ENCODE results near the gene SRBD1. TPM values are rescaled to one million over a fixed set of nuclear protein-coding genes. Genes with fewer than 3 reads are reported as not detected.

Gene SRBD1
- total and polyA plus RNA-seq, 2 donors (not counting 1 experiment from before 2014, with no cell fraction given), result 9.6 to 18.7 TPM

DNA sequence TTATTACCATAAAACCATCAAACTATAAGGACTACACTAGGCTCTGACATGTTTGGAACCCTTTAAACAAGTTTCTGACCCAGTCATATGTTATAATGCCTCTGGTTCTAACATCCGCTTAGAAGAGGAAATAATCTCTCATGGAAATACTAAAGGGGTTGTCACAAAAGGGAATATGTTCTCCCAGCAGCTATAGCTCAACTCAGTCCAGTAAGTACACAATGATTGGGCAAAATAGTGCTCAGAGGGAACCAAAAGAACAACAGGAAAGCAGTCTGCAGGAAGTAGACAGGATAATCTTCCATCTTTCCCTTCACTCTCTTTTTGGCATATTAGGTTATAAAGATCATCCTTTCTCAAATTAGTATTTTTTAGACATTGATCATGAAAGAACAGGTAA lies 4.3 kb downstream of the SRBD1 start:
- no peak overlapping the region for H3K4me2 ChIP-seq (ENCODE audit: extremely low read depth, insufficient read depth, low read length)
- no peaks in the 10 kb centered on the region for H4K20me1 ChIP-seq (ENCODE audit: control insufficient read depth, extremely low read depth, insufficient read depth, low read length)
- TF ChIP-seq EZH2 (IDR thresholded peaks at IDR 0.05; ENCODE audit: low read length, missing control alignments), result no peak
- TF ChIP-seq, protein P1, sequence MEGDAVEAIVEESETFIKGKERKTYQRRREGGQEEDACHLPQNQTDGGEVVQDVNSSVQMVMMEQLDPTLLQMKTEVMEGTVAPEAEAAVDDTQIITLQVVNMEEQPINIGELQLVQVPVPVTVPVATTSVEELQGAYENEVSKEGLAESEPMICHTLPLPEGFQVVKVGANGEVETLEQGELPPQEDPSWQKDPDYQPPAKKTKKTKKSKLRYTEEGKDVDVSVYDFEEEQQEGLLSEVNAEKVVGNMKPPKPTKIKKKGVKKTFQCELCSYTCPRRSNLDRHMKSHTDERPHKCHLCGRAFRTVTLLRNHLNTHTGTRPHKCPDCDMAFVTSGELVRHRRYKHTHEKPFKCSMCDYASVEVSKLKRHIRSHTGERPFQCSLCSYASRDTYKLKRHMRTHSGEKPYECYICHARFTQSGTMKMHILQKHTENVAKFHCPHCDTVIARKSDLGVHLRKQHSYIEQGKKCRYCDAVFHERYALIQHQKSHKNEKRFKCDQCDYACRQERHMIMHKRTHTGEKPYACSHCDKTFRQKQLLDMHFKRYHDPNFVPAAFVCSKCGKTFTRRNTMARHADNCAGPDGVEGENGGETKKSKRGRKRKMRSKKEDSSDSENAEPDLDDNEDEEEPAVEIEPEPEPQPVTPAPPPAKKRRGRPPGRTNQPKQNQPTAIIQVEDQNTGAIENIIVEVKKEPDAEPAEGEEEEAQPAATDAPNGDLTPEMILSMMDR (conservative IDR thresholded peaks at IDR 0.05 in 1 of 2, IDR thresholded peaks at IDR 0.05 in 1 of 2; ENCODE audit: low read depth in 1 of 2, low read length in 2 of 2), result no peak

DNA sequence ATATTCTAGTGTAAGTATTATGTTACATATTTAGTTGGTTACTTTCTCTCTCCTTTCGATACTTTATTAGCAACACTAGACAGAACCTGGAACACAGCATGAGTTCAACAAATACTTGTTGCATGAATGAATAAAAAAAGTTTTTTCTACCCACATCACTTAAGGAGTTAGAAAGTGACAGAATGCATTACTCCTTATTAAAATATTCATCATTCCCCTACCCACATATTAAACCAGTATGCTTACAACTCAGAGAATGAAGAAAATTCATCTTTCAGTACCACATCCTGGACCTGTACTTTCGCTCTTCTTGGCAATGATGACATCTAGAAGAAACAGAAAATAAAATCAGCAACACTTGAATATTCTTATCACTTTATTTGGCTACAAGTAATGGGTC lies 6.0 kb downstream of the SRBD1 start:
- DNase-seq (ENCODE audit: low read depth in 2 of 2), result peak in 1 of 2 donors; percentile 40
- H3K27ac ChIP-seq (ENCODE audit: insufficient read depth, low read length), result no peak overlapping the region

More for the DNA sequence above, 4.3 kb downstream of the SRBD1 start:
- H3K79me2 ChIP-seq (ENCODE audit: control insufficient read depth, insufficient read depth, low read length), result peaks cover 11% of the 10 kb centered on the region
- H2AFZ ChIP-seq (ENCODE audit: low read length), result no peak overlapping the region
- H3K4me3 ChIP-seq (replicated peaks in 1 of 4; ENCODE audit: control extremely low read depth in 1 of 4, insufficient read depth in 1 of 4, low read depth in 3 of 4, low read length in 4 of 4), result no peak overlapping the region
- H3K27me3 ChIP-seq (ENCODE audit: control insufficient read depth, insufficient read depth, low read length), result no peaks in the 10 kb centered on the region
- H3K36me3 ChIP-seq (ENCODE audit: control insufficient read depth, insufficient read depth, low read length), result no peaks in the 10 kb centered on the region
- H3K9me3 ChIP-seq (ENCODE audit: control insufficient read depth, insufficient read depth, low read depth, low read length), result no peaks in the 10 kb centered on the region
- no peak overlapping the region for H3K9ac ChIP-seq (ENCODE audit: insufficient read depth, low read length)
- H3K27ac ChIP-seq (ENCODE audit: insufficient read depth, low read length), result no peak overlapping the region
- H3K4me1 ChIP-seq (ENCODE audit: control insufficient read depth, extremely low read depth, insufficient read depth, low read length), result no peaks in the 10 kb centered on the region
- no peak for DNase-seq (ENCODE audit: low read depth in 2 of 2)

DNA sequence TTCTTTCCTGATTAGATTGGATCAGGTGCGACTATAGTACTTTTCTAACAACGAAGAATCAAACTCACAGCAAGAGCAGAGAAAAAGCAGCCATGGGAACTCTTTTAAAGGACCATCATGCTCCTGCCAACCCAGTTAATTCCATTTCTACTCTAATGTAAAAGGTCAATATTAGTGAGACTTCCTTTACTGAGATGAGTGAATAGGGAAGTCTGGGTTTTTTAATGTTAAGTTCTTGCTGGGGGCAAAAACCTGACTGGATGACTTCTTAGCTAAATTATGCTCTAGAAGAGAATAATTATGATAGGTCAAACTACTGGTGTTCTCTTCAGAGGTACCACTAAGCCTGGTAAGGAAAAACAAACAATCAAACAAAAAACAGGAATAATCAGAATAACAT lies 8.4 kb downstream of the SRBD1 start:
- Histone ChIP-seq H2AFZ (ENCODE audit: low read length) (no peak overlapping the region), H3K36me3 (ENCODE audit: control insufficient read depth, insufficient read depth, low read length) (peaks cover 4% of the 10 kb centered on the region), H3K4me3 (replicated peaks in 1 of 4; ENCODE audit: control extremely low read depth in 1 of 4, insufficient read depth in 1 of 4, low read depth in 3 of 4, low read length in 4 of 4) (no peak overlapping the region), H3K27me3 (ENCODE audit: control insufficient read depth, insufficient read depth, low read length) (no peaks in the 10 kb centered on the region), H3K9ac (ENCODE audit: insufficient read depth, low read length) (no peak overlapping the region), H3K4me2 (ENCODE audit: extremely low read depth, insufficient read depth, low read length) (no peak overlapping the region), H3K79me2 (ENCODE audit: control insufficient read depth, insufficient read depth, low read length) (no peaks in the 10 kb centered on the region), H3K9me3 (ENCODE audit: control insufficient read depth, insufficient read depth, low read depth, low read length) (no peaks in the 10 kb centered on the region), H3K27ac (ENCODE audit: insufficient read depth, low read length) (no peak overlapping the region), H3K4me1 (ENCODE audit: control insufficient read depth, extremely low read depth, insufficient read depth, low read length) (no peaks in the 10 kb centered on the region), H4K20me1 (ENCODE audit: control insufficient read depth, extremely low read depth, insufficient read depth, low read length) (no peaks in the 10 kb centered on the region)
- DNase-seq (ENCODE audit: low read depth in 2 of 2), result no peak
- TF ChIP-seq EZH2 (IDR thresholded peaks at IDR 0.05; ENCODE audit: low read length, missing control alignments), result no peak
- TF ChIP-seq, protein P1 (conservative IDR thresholded peaks at IDR 0.05 in 1 of 2, IDR thresholded peaks at IDR 0.05 in 1 of 2; ENCODE audit: low read depth in 1 of 2, low read length in 2 of 2), result no peak

More for the DNA sequence above, 6.0 kb downstream of the SRBD1 start:
- no peak overlapping the region for H3K9ac ChIP-seq (ENCODE audit: insufficient read depth, low read length)
- no peak overlapping the region for H3K4me3 ChIP-seq (replicated peaks in 1 of 4; ENCODE audit: control extremely low read depth in 1 of 4, insufficient read depth in 1 of 4, low read depth in 3 of 4, low read length in 4 of 4)
- peaks cover 11% of the 10 kb centered on the region for H3K79me2 ChIP-seq (ENCODE audit: control insufficient read depth, insufficient read depth, low read length)
- no peaks in the 10 kb centered on the region for H3K36me3 ChIP-seq (ENCODE audit: control insufficient read depth, insufficient read depth, low read length)
- H4K20me1 ChIP-seq (ENCODE audit: control insufficient read depth, extremely low read depth, insufficient read depth, low read length), result no peaks in the 10 kb centered on the region
- TF ChIP-seq, protein P1 (conservative IDR thresholded peaks at IDR 0.05 in 1 of 2, IDR thresholded peaks at IDR 0.05 in 1 of 2; ENCODE audit: low read depth in 1 of 2, low read length in 2 of 2), result no peak
- no peak for TF ChIP-seq EZH2 (IDR thresholded peaks at IDR 0.05; ENCODE audit: low read length, missing control alignments)
- H3K4me1 ChIP-seq (ENCODE audit: control insufficient read depth, extremely low read depth, insufficient read depth, low read length), result no peaks in the 10 kb centered on the region
- no peak overlapping the region for H3K4me2 ChIP-seq (ENCODE audit: extremely low read depth, insufficient read depth, low read length)
- no peak overlapping the region for H2AFZ ChIP-seq (ENCODE audit: low read length)
- no peaks in the 10 kb centered on the region for H3K27me3 ChIP-seq (ENCODE audit: control insufficient read depth, insufficient read depth, low read length)
- H3K9me3 ChIP-seq (ENCODE audit: control insufficient read depth, insufficient read depth, low read depth, low read length), result no peaks in the 10 kb centered on the region

Measured in fibroblast of lung (primary cell).